SK-N-SH treated with all-trans-retinoic acid at 6 μM for 48 hours (cell line): Measurements from ENCODE around the gene ZDHHC3.

Source experiments
- ARNTL ChIP-seq: fragments of 450-650 bp; formaldehyde crosslinking; IDR thresholded peaks from 2 replicates; pipeline ENCODE4 v1.5.0; 2020; ENCODE audit warnings: low read depth, mild to moderate bottlenecking, moderate library complexity, borderline replicate concordance
- BACH2 ChIP-seq: fragments of 250-450 bp; sonication (Bioruptor Pico); IDR thresholded peaks from 2 replicates; pipeline ENCODE4 v1.9.0; 2021; ENCODE audit warnings: mild to moderate bottlenecking, borderline replicate concordance
- CREB5 ChIP-seq: fragments of 250-450 bp; sonication (Bioruptor Pico); IDR thresholded peaks from 2 replicates; pipeline ENCODE4 v1.5.1; 2020; ENCODE audit warnings: low read depth, mild to moderate bottlenecking, moderate library complexity
- PATZ1 ChIP-seq: fragments of 250-450 bp; sonication (Bioruptor Pico); IDR thresholded peaks from 2 replicates; pipeline ENCODE4 v1.8.0; 2020; ENCODE audit warnings: mild to moderate bottlenecking, moderate library complexity, borderline replicate concordance
- PPARA ChIP-seq: fragments of 250-450 bp; sonication (Bioruptor Pico); IDR thresholded peaks from 2 replicates; pipeline ENCODE4 v1.5.0; 2020; ENCODE audit warnings: mild to moderate bottlenecking, borderline replicate concordance

- TF ChIP-seq PPARA (CRISPR knock-in tag), result no peak
- TF ChIP-seq PATZ1, result no peak
- TF ChIP-seq BACH2 (CRISPR knock-in tag), result no peak
- no peak for TF ChIP-seq CREB5 (CRISPR knock-in tag)
- TF ChIP-seq ARNTL (CRISPR knock-in tag), result no peak
Measured at GRCh38 chr3:44887101-44887500, 88.9 kb downstream of the ZDHHC3 start.
